NCI-H82 treated with DMSO at 0.1 percent for 48 hours (cell line): ENCODE measurements around the gene LRRC4C.

Experiments used
- DNase-seq: peaks from one replicate; lab custom pipeline; 2025; ENCODE audit not compliant: unreplicated experiment; lab: John Stamatoyannopoulos, UW

The LRRC4C gene

DNA sequence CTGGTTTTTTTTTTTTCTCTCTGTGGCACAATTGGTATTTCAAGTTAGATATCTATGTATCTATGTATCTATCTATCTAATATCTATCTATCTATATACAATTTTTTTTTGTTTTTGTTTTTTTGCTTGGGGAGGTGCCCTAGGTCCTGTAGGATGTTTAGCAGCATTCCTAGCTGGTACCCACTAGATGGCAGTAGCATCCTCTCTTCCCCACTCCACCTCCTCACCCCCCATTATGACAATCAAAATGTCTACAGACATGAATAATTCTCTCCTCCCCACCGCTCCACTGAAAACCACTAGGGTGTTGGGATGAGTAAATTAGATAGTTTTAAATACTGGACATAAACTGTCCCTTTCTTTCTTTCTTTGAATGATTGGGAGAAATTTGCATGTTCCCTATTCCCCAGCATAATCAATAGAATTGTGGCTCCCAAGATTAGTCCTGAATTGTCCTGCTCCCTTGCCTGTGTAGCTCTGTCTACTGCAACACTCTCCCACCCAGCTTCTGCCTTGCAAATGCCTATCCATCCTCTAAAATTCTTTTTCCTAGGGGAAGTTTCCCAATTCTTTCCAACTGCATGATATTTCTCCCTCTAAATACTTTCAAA lies 1152.4 kb downstream of the LRRC4C start:
- no peak for DNase-seq

GRCh38 chr11:40302669-40303068 lies 1156.8 kb downstream of the LRRC4C start:
- no peak for DNase-seq

DNA sequence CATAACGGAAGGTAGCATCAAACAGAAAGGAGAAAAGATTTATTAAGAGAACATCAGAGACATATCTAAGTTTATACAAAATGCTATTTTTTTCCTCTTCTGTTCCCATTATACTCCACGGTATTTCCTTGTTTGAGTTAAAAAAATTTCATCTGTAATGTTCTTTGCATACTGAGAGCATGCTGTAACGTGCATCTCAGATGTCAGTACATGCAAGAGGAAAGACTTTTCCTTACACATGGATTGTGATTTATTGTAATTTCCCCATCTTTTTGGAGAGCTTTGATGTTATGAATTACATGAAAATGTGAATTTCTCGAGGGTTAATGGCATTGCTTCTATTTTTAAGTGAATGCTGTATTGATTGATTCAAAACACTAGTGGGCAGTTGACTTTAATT lies 1164.0 kb downstream of the LRRC4C start:
- DNase-seq, result no peak

DNA sequence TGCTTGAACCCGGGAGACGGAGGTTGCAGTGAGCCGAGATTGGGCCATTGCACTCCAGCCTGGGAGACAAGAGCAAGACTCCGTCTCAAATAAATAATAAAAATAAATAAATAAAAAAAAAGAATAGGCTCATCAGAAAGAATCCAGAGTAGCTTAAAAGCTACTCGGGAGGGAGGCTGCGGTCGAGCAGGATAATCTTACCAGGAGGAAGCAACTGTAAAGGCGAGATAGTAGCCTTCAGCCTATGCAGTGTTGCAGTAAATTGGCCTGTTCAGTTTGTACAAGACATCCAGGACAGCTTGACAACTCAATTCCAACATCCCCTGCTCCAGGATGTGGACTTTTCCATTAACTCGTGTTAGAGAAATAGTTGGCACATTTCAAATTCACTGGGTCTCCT lies 1164.7 kb downstream of the LRRC4C start:
- no peak for DNase-seq

GRCh38 chr11:40294349-40294735 lies 1165.1 kb downstream of the LRRC4C start:
- no peak for DNase-seq

GRCh38 chr11:40293655-40294348 lies 1165.7 kb downstream of the LRRC4C start:
- DNase-seq, result peak; percentile 83

DNA sequence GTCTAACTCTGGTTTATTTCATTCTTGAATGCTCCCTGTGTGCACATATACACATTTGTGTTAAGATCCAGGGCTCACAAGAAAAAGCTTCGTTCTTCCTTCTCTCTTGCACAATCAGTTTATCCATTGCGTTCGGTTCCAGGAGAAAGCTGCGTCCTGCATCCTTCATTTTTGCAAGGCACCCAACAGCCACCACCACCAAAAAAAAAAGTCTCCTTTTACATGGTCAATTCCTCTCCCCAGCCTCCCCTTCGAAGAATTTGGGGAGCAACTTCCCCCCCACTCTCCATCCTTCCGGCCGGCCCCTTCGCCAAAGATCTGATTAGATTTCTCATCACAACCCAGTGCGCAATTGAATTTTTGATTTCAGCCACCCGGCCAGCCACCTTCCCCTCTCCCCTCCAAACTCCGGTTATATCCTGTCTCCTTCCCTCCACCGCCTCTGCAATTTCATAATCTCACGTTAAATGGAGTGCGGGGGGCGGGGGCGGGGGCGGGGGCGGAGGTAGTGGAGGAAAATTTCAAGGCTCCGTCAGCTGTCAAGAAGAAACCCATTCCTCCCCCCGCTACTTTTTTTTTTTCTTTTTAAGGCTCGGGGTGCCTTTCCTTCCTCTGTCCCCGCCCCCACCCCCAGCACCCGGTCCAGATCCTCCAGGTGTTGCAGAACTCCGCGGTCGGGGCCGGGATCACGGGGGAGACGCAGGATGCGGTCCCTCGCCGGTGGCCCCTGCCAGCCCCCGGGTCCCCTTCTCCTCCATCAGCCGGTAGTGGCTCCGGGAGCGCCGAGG lies 1166.5 kb downstream of the LRRC4C start:
- DNase-seq, result no peak

GRCh38 chr11:40291741-40292140 lies 1167.7 kb downstream of the LRRC4C start:
- DNase-seq, result no peak

DNA sequence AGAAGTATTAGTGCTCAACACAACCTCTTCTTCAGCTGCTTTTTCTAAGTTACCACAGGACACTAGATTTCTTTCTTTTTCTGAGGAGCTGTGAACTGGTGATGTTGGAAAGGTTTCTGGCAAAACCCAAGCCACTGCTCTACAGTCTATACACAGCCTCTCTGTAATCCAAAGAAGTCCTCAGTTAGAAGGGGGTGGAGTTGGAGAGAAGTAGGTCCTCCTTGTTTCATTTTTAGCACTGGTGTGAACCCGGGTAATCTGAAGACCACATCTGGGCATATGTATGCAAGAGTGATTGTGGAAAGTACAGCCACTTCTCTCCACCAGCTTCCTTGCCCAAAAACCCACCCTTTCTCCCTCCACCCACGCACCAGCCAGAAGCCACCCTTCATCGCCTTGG lies 1168.1 kb downstream of the LRRC4C start:
- no peak for DNase-seq

GRCh38 chr11:40290171-40290631 lies 1169.3 kb downstream of the LRRC4C start:
- no peak for DNase-seq

- DNase-seq, result no peak
Observed at GRCh38 chr11:40289370-40289769, 1170.1 kb downstream of the LRRC4C start.

- no peak for DNase-seq
Observed at GRCh38 chr11:40287916-40288803, 1171.3 kb downstream of the LRRC4C start.

DNA sequence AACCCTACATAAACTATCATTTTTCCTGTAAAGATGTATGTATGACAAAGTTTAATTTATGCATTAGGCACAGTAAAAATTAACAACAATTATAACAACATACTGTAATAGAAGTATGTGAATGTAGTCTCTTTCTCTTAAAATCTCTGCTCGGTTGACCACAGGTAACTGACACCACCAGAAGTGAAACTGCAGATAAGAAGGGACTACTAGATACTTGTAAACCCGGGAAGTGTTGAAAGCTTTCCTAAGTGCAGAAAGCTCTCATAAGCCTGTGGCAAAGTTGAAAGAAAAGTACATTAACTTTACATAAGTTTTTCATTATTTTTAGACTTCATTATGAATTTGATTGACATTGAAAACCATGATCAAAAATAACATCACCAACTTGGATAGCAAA lies 1173.3 kb downstream of the LRRC4C start:
- no peak for DNase-seq

- DNase-seq, result no peak
Observed at GRCh38 chr11:40285558-40285957, 1173.9 kb downstream of the LRRC4C start.

DNA sequence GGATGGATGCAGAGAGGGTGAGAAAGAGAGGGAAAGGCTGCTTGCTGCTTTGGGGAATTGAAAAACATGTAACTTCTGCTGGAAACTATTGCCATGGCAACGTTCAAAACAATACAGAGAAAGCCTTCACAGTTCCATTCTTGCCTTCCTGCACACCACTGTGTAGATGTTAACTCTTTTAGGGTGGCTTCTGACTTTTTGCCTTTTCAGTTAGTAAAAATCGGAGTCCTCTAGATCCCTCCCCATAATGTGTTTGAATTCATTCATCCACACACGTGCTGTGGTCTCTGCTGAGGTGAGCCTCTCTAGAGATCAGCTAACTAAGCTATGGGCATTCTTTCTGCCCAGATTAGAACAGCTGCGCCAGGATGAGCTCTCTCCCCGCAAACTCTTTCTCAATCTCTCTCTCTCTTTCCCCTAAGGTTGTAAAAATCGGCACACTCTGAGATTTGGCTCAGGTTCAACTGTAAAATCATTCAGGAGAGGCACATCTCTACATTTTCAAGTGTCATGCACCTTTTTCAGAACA lies 1178.3 kb downstream of the LRRC4C start:
- no peak for DNase-seq

DNA sequence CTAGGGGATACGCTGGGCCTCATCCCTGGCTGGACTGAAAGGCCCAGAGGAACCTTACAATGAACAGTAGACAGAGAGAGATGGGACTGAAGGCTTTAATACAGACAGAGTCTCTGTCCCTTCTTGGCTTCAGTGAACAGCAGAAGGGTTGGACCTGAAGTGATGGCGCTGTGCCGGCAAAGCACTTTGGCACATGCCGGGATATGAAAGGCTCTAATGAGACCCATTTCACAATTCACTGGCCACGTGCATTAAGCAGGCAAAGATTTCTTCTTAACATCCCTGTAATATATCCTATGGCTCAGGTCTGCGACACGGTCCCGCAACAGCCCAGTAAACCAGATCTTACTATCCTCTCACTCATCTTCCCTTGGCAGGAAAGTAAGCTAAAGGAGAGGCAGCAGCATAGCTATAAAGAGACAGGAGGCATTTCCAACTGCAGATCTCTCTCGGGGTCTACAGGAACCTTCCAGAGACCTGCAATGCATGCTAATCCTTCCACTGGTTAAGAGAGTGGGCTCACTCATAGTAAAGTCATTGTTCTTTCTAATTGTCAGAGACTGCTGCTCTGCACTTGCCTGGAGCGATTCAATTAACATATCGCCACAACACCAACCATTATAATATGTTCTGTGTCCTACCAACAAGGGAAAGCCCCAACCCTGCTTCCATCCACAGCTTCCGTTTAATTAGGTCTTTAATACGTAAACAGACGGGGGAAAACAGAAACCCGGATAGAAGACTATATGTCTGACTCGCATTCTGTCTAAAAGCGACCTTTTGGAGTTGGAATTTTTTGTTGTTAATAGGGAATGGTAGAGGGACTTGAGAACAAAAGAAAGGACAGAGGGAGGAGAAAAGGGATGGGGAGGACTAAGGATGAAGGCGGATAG lies 1179.0 kb downstream of the LRRC4C start:
- no peak for DNase-seq

- no peak for DNase-seq
Observed at GRCh38 chr11:40276960-40277359, 1182.5 kb downstream of the LRRC4C start.

GRCh38 chr11:40274017-40274416 lies 1185.4 kb downstream of the LRRC4C start:
- no peak for DNase-seq

- DNase-seq, result no peak
Observed at GRCh38 chr11:40273192-40273732, 1186.2 kb downstream of the LRRC4C start.

- DNase-seq, result no peak
Observed at GRCh38 chr11:40271361-40271760, 1188.1 kb downstream of the LRRC4C start.
